Measurements from ENCODE around the gene PRLH. TPM values are rescaled to one million over a fixed set of nuclear protein-coding genes. Genes with fewer than 3 reads are reported as not detected.

Gene PRLH
- total RNA-seq, 2 donors from 2014 or later: not detected

DNA sequence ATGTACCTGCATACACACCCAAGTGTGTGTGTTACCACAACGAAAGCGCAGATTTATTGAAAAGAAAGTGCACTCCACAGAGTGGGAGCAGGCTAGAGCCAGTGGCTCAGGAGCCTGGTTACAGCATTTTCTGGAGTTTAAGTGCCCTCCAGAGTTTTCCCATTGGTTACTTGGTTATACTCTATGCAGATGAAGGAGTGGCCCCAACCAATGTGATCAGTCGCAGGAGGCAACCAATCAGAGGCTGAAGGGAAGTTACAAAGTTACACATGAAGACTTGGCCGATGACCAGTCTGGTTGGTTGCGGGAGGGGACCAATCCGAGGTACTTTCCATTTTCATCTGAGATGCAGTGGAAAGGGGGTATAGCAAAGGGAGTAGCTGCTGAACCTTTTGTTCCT, 13.5 kb upstream of the PRLH start:
- no peaks in the 10 kb centered on the region for H3K36me3 ChIP-seq (replicated peaks in 1 of 2; ENCODE audit: insufficient read depth in 1 of 2, low read depth in 2 of 2)
- H3K4me1 ChIP-seq: no peaks in the 10 kb centered on the region
- no peak overlapping the region for H3K4me3 ChIP-seq
- intact Hi-C loops (cut with DNase I): no loop called here
- 91 to 98% methylated on average over 6 of the region's 6 CpGs for WGBS, 2 donors
- DNase-seq: no peak
- no peak for ATAC-seq
- no peaks in the 10 kb centered on the region for H3K27me3 ChIP-seq
- H3K9me3 ChIP-seq: no peaks in the 10 kb centered on the region
- H3K27ac ChIP-seq: no peak overlapping the region
- TF ChIP-seq POLR2A (IDR thresholded peaks at IDR 0.05) (no peak), CTCF (IDR thresholded peaks at IDR 0.05) (no peak)

DNA sequence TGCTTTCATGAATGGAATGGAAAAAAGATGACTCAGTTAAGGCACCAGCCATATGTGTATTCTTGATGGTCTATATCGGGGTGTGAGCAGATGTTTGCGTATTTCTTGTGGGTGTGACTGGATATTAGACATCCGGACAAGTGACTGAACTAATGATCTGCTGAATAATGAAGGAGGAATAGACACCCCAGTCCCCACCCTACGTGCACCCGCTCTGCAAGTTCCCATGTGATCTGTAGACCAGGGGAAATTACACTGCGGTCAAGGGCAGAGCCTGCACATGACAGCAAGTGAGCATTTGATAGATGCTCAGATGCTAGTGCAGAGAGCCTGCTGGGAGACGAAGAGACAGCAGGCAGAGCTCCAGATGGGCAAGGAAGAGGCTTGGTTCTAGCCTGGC, 12.4 kb upstream of the PRLH start:
- intact Hi-C loops (cut with DNase I): no loop called here
- no peak overlapping the region for H3K27ac ChIP-seq
- 82 to 90% methylated on average over 7 of the region's 7 CpGs for WGBS, 2 donors
- no peaks in the 10 kb centered on the region for H3K4me1 ChIP-seq
- H3K27me3 ChIP-seq: no peaks in the 10 kb centered on the region
- TF ChIP-seq CTCF (IDR thresholded peaks at IDR 0.05) (no peak), POLR2A (IDR thresholded peaks at IDR 0.05) (no peak)
- no peak overlapping the region for H3K4me3 ChIP-seq
- no peaks in the 10 kb centered on the region for H3K9me3 ChIP-seq
- DNase-seq: no peak
- no peaks in the 10 kb centered on the region for H3K36me3 ChIP-seq (replicated peaks in 1 of 2; ENCODE audit: insufficient read depth in 1 of 2, low read depth in 2 of 2)
- ATAC-seq: no peak

DNA sequence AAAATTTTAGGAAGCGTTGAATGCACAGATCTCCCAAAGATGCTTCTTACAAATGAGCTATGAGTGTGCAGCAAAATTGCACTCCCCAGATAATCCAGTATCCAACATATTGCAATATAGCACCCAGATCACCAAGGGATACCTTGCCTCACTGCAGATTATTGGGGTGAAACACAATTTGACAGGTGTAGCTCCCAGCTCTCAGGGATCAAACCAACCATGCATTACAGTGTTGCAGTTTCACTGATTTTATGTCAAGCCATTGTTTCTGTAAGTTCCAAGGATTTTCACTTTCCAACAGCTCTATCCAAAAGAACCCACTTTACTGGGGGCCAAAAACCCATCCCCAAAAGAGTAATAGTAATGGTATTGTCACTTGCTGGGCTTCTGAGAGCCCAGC, 10.8 kb upstream of the PRLH start:
- H3K27ac ChIP-seq: no peak overlapping the region
- ATAC-seq (no peak), DNase-seq (no peak)
- no peak for TF ChIP-seq POLR2A (IDR thresholded peaks at IDR 0.05)
- H3K36me3 ChIP-seq (replicated peaks in 1 of 2; ENCODE audit: insufficient read depth in 1 of 2, low read depth in 2 of 2): no peaks in the 10 kb centered on the region
- H3K9me3 ChIP-seq: no peaks in the 10 kb centered on the region
- no peaks in the 10 kb centered on the region for H3K4me1 ChIP-seq
- no peak overlapping the region for H3K4me3 ChIP-seq
- WGBS, 2 donors: 94 to 95% methylated on average over 1 of the region's 1 CpG
- H3K27me3 ChIP-seq: no peaks in the 10 kb centered on the region
- intact Hi-C loops (cut with DNase I): no loop called here

- Histone ChIP-seq H3K36me3 (replicated peaks in 1 of 2; ENCODE audit: insufficient read depth in 1 of 2, low read depth in 2 of 2) (no peaks in the 10 kb centered on the region), H3K4me1 (no peaks in the 10 kb centered on the region), H3K27me3 (no peaks in the 10 kb centered on the region), H3K27ac (no peak overlapping the region), H3K9me3 (no peaks in the 10 kb centered on the region), H3K4me3 (no peak overlapping the region)
- intact Hi-C loops (cut with DNase I): no loop called here
- ATAC-seq (no peak), DNase-seq (no peak)
- WGBS, 2 donors: 51 to 64% methylated on average over 10 to 11 of the region's 11 CpGs
- no peak for TF ChIP-seq POLR2A (IDR thresholded peaks at IDR 0.05)
- no peak for TF ChIP-seq CTCF (IDR thresholded peaks at IDR 0.05)
Measured at GRCh38 chr2:237556773-237557632, 9.4 kb upstream of the PRLH start.

GRCh38 chr2:237557633-237558015, 8.8 kb upstream of the PRLH start:
- no peaks in the 10 kb centered on the region for H3K36me3 ChIP-seq (replicated peaks in 1 of 2; ENCODE audit: insufficient read depth in 1 of 2, low read depth in 2 of 2)
- no peak for DNase-seq
- ATAC-seq: no peak
- 61 to 62% methylated on average over 4 of the region's 4 CpGs for WGBS, 2 donors
- no peak overlapping the region for H3K4me3 ChIP-seq
- no peak overlapping the region for H3K27ac ChIP-seq
- TF ChIP-seq POLR2A (IDR thresholded peaks at IDR 0.05) (no peak), CTCF (IDR thresholded peaks at IDR 0.05) (no peak)
- H3K9me3 ChIP-seq: no peaks in the 10 kb centered on the region
- intact Hi-C loops (cut with DNase I): no loop called here
- H3K27me3 ChIP-seq: no peaks in the 10 kb centered on the region
- no peaks in the 10 kb centered on the region for H3K4me1 ChIP-seq

Measured in body of pancreas (tissue), 4 donors.